HG03432 (cell line): ENCODE measurements around the gene ACBD7.

Source experiments
- ATAC-seq: cut with Tn5 transposase; IDR thresholded peaks from one replicate; pipeline ENCODE4 v1.9.1; 2021; ENCODE audit warnings: mild to moderate bottlenecking, moderate library complexity; ENCODE audit not compliant: unreplicated experiment

ACBD7 gene

GRCh38 chr10:15088428-15089261, at the start of gene ACBD7:
Gene ACBD7, minus strand, starts transcription at chr10:15088776. Its CDS starts 48 bp downstream, at chr10:15088728.
- ATAC-seq = peak; percentile 100

- ATAC-seq = no peak
Measured at GRCh38 chr10:15137636-15138035, 49.1 kb upstream of the ACBD7 start.

GRCh38 chr10:15137036-15137359, 48.4 kb upstream of the ACBD7 start:
- no peak for ATAC-seq

GRCh38 chr10:15136129-15137035, 47.8 kb upstream of the ACBD7 start:
- no peak for ATAC-seq

GRCh38 chr10:15131330-15131729, 42.8 kb upstream of the ACBD7 start:
- no peak for ATAC-seq

- ATAC-seq = no peak
Measured at GRCh38 chr10:15124908-15125307, 36.3 kb upstream of the ACBD7 start.

- ATAC-seq = no peak
Measured at GRCh38 chr10:15124190-15124589, 35.6 kb upstream of the ACBD7 start.

GRCh38 chr10:15123749-15124184, 35.2 kb upstream of the ACBD7 start:
- ATAC-seq = no peak

- ATAC-seq = peak; percentile 92
Measured at GRCh38 chr10:15122477-15123030, 34.0 kb upstream of the ACBD7 start.

- ATAC-seq = no peak
Measured at GRCh38 chr10:15121707-15122106, 33.1 kb upstream of the ACBD7 start.

- ATAC-seq = no peak
Measured at GRCh38 chr10:15120523-15120922, 31.9 kb upstream of the ACBD7 start.

GRCh38 chr10:15118615-15119014, 30.0 kb upstream of the ACBD7 start:
- ATAC-seq = no peak

- ATAC-seq = no peak
Measured at GRCh38 chr10:15116225-15116624, 27.6 kb upstream of the ACBD7 start.

- ATAC-seq = no peak
Measured at GRCh38 chr10:15113766-15114165, 25.2 kb upstream of the ACBD7 start.

- no peak for ATAC-seq
Measured at GRCh38 chr10:15112657-15113056, 24.1 kb upstream of the ACBD7 start.

GRCh38 chr10:15106352-15107013, 17.9 kb upstream of the ACBD7 start:
- peak; percentile 88 for ATAC-seq

- no peak for ATAC-seq
Measured at GRCh38 chr10:15103513-15103912, 14.9 kb upstream of the ACBD7 start.

- no peak for ATAC-seq
Measured at GRCh38 chr10:15099886-15100285, 11.3 kb upstream of the ACBD7 start.

GRCh38 chr10:15097011-15097812, 8.6 kb upstream of the ACBD7 start, which contains the start of gene RPP38:
Gene RPP38, plus strand, starts transcription at chr10:15097355. Its CDS starts 5,960 bp downstream, at chr10:15103315.
- peak; percentile 90 for ATAC-seq

GRCh38 chr10:15096661-15097010, 8.1 kb upstream of the ACBD7 start:
- ATAC-seq = peak; percentile 16
